HL-60 (cell line): ENCODE measurements around the gene SLC26A4.

Experiments
- POLR2AphosphoS5 ChIP-seq: IDR thresholded peaks from 2 replicates; pipeline ENCODE4 v1.6.1; 2012; ENCODE audit warnings: low read depth
- TF ChIP-seq, protein P1 (sequence below): IDR thresholded peaks from one replicate; pipeline ENCODE4 v1.5.1; 2011; ENCODE audit warnings: low read length, control low read depth, inconsistent platforms; ENCODE audit not compliant: insufficient read depth

DNA sequence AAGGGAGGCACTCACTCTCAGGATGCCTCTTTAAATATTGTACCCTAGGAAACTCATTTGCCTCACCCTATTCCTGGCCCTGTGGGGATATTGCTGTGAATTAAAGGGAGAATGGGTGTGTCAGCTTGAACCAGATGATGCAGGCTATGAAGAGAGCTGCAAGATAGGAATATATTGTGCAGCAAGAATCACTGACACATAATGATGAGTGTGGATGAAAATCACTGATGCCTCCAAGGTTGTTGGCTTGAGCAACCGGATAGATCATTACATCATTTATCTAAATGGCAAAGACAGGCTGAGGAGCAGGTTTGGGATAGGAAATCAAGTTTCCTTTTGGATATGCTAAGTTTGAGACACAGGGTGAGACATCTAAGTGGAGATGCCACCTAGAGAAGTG is 6.2 kb downstream of the SLC26A4 start:
- TF ChIP-seq POLR2AphosphoS5: no peak
- TF ChIP-seq, protein P1, sequence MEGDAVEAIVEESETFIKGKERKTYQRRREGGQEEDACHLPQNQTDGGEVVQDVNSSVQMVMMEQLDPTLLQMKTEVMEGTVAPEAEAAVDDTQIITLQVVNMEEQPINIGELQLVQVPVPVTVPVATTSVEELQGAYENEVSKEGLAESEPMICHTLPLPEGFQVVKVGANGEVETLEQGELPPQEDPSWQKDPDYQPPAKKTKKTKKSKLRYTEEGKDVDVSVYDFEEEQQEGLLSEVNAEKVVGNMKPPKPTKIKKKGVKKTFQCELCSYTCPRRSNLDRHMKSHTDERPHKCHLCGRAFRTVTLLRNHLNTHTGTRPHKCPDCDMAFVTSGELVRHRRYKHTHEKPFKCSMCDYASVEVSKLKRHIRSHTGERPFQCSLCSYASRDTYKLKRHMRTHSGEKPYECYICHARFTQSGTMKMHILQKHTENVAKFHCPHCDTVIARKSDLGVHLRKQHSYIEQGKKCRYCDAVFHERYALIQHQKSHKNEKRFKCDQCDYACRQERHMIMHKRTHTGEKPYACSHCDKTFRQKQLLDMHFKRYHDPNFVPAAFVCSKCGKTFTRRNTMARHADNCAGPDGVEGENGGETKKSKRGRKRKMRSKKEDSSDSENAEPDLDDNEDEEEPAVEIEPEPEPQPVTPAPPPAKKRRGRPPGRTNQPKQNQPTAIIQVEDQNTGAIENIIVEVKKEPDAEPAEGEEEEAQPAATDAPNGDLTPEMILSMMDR: no peak
